SK-N-SH (cell line): ENCODE data around the gene STAT5B. TPM values are rescaled to one million over a fixed set of nuclear protein-coding genes. Genes with fewer than 3 reads are reported as not detected.

Experiments
- CTCF ChIA-PET: fragments of 300-600, 350-600 bp; formaldehyde crosslinking; extraction: SDS; loops from one replicate; lab custom pipeline; 2021; lab: Yijun Ruan, JAX
- POLR2A ChIA-PET: fragments of 350-600 bp; sonication (Branson Sonifier 250); formaldehyde crosslinking; extraction: SDS; loops from one replicate; lab custom pipeline; 2020; ENCODE audit warnings: antibody characterized with exemption, inconsistent platforms; lab: Yijun Ruan, JAX
- DNase-seq: peaks from one replicate; pipeline ENCODE4 v3.0.0; 2012
- H2AFZ ChIP-seq: fragments of 200-600 bp; sonication (generic); 2 replicates; pipeline ENCODE4 v1.8.1; 2016; ENCODE audit warnings: antibody characterized with exemption, mild to moderate bottlenecking, low read depth
- H3F3A ChIP-seq: fragments of 200-600 bp; sonication (generic); replicated peaks from 2 replicates; pipeline ENCODE3; 2016; ENCODE audit warnings: antibody characterized with exemption, mild to moderate bottlenecking; ENCODE audit not compliant: insufficient read depth
- H3K27ac ChIP-seq, 2 experiments: fragments of 200-500 bp in 1 of 2; fragments of 200-600 bp in 1 of 2; sonication (Bioruptor generic) in 1 of 2; sonication (generic), shearing (Covaris generic) in 1 of 2; 2 replicates each; pipeline versions ENCODE4 v1.5.1 to v1.6.1; 2014 to 2016; ENCODE audit warnings: low read depth in 2 of 2, inconsistent platforms in 1 of 2, low read length in 1 of 2, mild to moderate bottlenecking in 1 of 2, mixed read lengths in 1 of 2
- H3K27me3 ChIP-seq: fragments of 200-600 bp; sonication (generic), shearing (Covaris generic); 2 replicates; pipeline ENCODE4 v1.6.1; 2016; ENCODE audit warnings: mixed run types; ENCODE audit not compliant: insufficient read depth
- H3K36me3 ChIP-seq, 2 experiments: fragments of 200-500 bp in 1 of 2; fragments of 200-600 bp in 1 of 2; sonication (Bioruptor generic) in 1 of 2; sonication (generic) in 1 of 2; replicated peaks in 1 of 2; 2 replicates each; pipeline versions ENCODE3 to v1.5.1; 2014 to 2016; ENCODE audit warnings: low read length in 1 of 2, mild to moderate bottlenecking in 1 of 2; ENCODE audit not compliant: insufficient read depth in 2 of 2, control insufficient read depth in 1 of 2
- H3K4me1 ChIP-seq, 2 experiments: fragments of 200-500 bp in 1 of 2; fragments of 200-600 bp in 1 of 2; sonication (Bioruptor generic) in 1 of 2; sonication (generic), shearing (Covaris generic) in 1 of 2; 2 replicates each; pipeline versions ENCODE4 v1.5.1 to v1.6.1; 2014 to 2016; ENCODE audit warnings: low read depth in 1 of 2, low read length in 1 of 2, mixed run types in 1 of 2; ENCODE audit not compliant: insufficient read depth in 2 of 2, control insufficient read depth in 1 of 2
- H3K4me2 ChIP-seq: fragments of 200-600 bp; sonication (generic), shearing (Covaris generic); 2 replicates; pipeline ENCODE4 v1.6.1; 2017; ENCODE audit warnings: mixed run types
- H3K4me3 ChIP-seq, 2 experiments: fragments of 200-500 bp in 1 of 2; fragments of 200-600 bp in 1 of 2; sonication (Bioruptor generic) in 1 of 2; sonication (generic), shearing (Covaris generic) in 1 of 2; 2 replicates each; pipeline versions ENCODE4 v1.5.1 to v1.8.1; 2014 to 2016; ENCODE audit warnings: low read depth in 2 of 2, inconsistent platforms in 1 of 2, low read length in 1 of 2, mild to moderate bottlenecking in 1 of 2, mixed read lengths in 1 of 2, moderate library complexity in 1 of 2
- H3K79me2 ChIP-seq: fragments of 200-600 bp; sonication (generic); 2 replicates; pipeline ENCODE4 v1.8.1; 2017; ENCODE audit warnings: mild to moderate bottlenecking; ENCODE audit not compliant: insufficient read depth
- H3K9ac ChIP-seq: fragments of 200-600 bp; sonication (generic); 2 replicates; pipeline ENCODE4 v1.6.1; 2017; ENCODE audit warnings: mixed run types
- H3K9me2 ChIP-seq: fragments of 200-600 bp; sonication (generic); 2 replicates; pipeline ENCODE4 v1.6.1; 2017; ENCODE audit warnings: mixed run types
- H3K9me3 ChIP-seq: fragments of 200-600 bp; sonication (generic); 2 replicates; pipeline ENCODE4 v1.6.1; 2017; ENCODE audit warnings: mixed run types, mild to moderate bottlenecking, moderate library complexity
- H4K20me1 ChIP-seq: fragments of 200-600 bp; sonication (generic); 2 replicates; pipeline ENCODE4 v1.6.1; 2017; ENCODE audit warnings: mild to moderate bottlenecking, mixed run types; ENCODE audit not compliant: insufficient read depth
- FOSL2 ChIP-seq: IDR thresholded peaks from 2 replicates; pipeline ENCODE4 v1.4.0; 2012; ENCODE audit warnings: low read depth, mild to moderate bottlenecking, moderate library complexity, borderline replicate concordance
- FOXJ3 ChIP-seq: sonication (generic); formaldehyde crosslinking; IDR thresholded peaks from 2 replicates; pipeline ENCODE4 v1.5.1; 2020; ENCODE audit warnings: mild to moderate bottlenecking, missing genetic modification reagents
- GABPA ChIP-seq: IDR thresholded peaks from 2 replicates; pipeline ENCODE4 v1.4.0; 2012; ENCODE audit warnings: low read depth, mild to moderate bottlenecking
- MXI1 ChIP-seq: IDR thresholded peaks from 2 replicates; pipeline ENCODE4 v1.6.1; 2012; ENCODE audit warnings: mild to moderate bottlenecking, low read depth, low read length, improper control_type of control experiment
- NFIC ChIP-seq: IDR thresholded peaks from 2 replicates; pipeline ENCODE4 v1.4.0; 2012; ENCODE audit warnings: borderline replicate concordance
- REST ChIP-seq: IDR thresholded peaks from 2 replicates; pipeline ENCODE4 v1.6.1; 2012; ENCODE audit warnings: mild to moderate bottlenecking, low read depth, low read length, moderate library complexity
- SMC3 ChIP-seq: IDR thresholded peaks from 2 replicates; pipeline ENCODE4 v1.6.1; 2012; ENCODE audit warnings: low read depth, low read length, improper control_type of control experiment
- YY1 ChIP-seq: IDR thresholded peaks from 2 replicates; pipeline ENCODE4 v1.4.0; 2012; ENCODE audit warnings: low read depth, mild to moderate bottlenecking
- WGBS: methylation state at CpG from one replicate; pipeline ENCODE4 v1.1.6; 2017; ENCODE audit warnings: low lambda C conversion rate; 5-methylcytosine and 5-hydroxymethylcytosine counted together
- polyA plus RNA-seq, 3 experiments: library from polyadenylated mRNA; depleted of rRNA; stranded (reverse); fragments of >200 nt; gene quantifications; 2 replicates each; pipeline ENCODE4 v1.2.3, GENCODE V29; 2012
- TF ChIP-seq, protein P1 (sequence below): fragments of 200-600 bp; sonication (generic); IDR thresholded peaks from 2 replicates; pipeline ENCODE4 v1.6.1; 2017; ENCODE audit warnings: antibody characterized with exemption, mild to moderate bottlenecking, moderate library complexity

STAT5B gene
- polyA plus RNA-seq, 1 of the 3 experiments (the other 2 are of a cell fraction) = 23.6 TPM

DNA sequence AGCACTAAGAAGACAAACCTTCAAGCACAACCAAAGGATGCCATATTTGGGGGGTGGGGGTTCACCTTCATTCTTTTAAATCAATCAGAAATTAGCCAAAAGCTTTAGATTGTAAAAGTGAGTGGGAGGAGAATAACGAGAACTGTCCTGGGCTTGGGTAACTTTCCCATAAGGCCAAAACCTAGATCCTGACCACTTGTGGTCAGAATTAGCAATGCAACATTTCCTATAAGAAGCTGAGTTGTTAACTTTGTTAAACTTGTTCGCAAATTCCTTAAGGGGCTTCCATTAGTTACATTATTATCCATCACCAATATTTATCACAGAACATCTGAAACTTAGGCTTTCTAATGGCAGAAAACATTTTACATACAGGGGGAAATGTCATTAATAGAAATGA, 25.1 kb downstream of the STAT5B start:
- Histone ChIP-seq H3K79me2 (peaks cover 71% of the 10 kb centered on the region), H3K27ac (no peak overlapping the region), H3K36me3 (peaks cover 0 to 6% of the 10 kb centered on the region in 2 experiments), H3K4me2 (no peak overlapping the region), H2AFZ (no peak overlapping the region), H3K4me3 (no peak overlapping the region), H3K4me1 (peaks cover 8 to 11% of the 10 kb centered on the region in 2 experiments; a peak in 3 of 4 replicates), H3F3A (peaks cover 20% of the 10 kb centered on the region), H4K20me1 (no peaks in the 10 kb centered on the region), H3K9me2 (no peaks in the 10 kb centered on the region), H3K9ac (no peak overlapping the region), H3K9me3 (no peaks in the 10 kb centered on the region), H3K27me3 (no peaks in the 10 kb centered on the region)
- WGBS = 77% methylated on average over 2 of the region's 2 CpGs
- CTCF ChIA-PET = interaction anchor here (1.0 to 2.4 kb wide), 4 partner anchors 10 to 67 kb away, joined by 3 to 9 read pairs (median 4); no protein-coding TSS in a partner anchor
- no peak for TF ChIP-seq FOSL2
- no peak for TF ChIP-seq REST
- no peak for TF ChIP-seq NFIC
- TF ChIP-seq, protein P1, sequence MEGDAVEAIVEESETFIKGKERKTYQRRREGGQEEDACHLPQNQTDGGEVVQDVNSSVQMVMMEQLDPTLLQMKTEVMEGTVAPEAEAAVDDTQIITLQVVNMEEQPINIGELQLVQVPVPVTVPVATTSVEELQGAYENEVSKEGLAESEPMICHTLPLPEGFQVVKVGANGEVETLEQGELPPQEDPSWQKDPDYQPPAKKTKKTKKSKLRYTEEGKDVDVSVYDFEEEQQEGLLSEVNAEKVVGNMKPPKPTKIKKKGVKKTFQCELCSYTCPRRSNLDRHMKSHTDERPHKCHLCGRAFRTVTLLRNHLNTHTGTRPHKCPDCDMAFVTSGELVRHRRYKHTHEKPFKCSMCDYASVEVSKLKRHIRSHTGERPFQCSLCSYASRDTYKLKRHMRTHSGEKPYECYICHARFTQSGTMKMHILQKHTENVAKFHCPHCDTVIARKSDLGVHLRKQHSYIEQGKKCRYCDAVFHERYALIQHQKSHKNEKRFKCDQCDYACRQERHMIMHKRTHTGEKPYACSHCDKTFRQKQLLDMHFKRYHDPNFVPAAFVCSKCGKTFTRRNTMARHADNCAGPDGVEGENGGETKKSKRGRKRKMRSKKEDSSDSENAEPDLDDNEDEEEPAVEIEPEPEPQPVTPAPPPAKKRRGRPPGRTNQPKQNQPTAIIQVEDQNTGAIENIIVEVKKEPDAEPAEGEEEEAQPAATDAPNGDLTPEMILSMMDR = peak; percentile 43
- no peak for TF ChIP-seq SMC3
- TF ChIP-seq MXI1 = no peak
- DNase-seq = no peak
- POLR2A ChIA-PET = no interaction called here

DNA sequence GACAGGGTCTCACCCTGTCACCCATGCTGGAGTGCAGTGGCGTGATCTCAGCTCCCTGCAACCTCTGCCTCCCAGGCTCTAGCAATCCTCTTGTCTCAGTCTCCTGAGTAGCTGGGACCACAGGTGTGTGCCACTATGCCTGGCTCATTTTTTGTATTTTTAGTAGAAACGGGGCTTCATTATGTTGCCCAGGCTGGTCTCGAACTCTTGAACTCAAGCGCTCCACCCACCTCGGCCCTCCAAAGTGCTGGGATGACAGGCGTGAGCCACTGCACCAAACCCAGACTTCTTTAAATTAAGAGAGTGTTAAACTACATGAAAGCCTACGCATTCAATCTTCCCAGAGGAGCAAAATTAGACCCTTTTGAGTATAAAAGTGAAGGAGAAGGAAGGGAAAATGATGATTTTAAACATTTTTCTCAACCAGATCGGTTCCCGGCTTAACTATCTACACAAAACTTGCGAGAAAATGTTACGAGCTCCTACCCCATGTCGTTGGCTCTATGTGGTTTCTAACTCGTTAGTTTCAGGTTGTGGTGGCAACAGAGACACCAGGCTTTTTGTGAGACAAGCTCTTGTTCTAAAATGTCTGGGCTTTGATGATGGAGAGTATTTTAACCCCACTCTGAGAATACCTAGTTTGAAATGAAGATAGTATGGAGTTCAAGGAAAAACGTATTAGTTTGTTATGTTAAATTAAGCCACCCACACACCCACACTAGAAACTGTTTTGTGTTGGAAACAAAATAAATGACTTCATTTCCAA, 26.3 kb downstream of the STAT5B start:
- Histone ChIP-seq H3K36me3 (peaks cover 0 to 6% of the 10 kb centered on the region in 2 experiments), H3K4me3 (no peak overlapping the region), H3K27me3 (no peaks in the 10 kb centered on the region), H4K20me1 (no peaks in the 10 kb centered on the region)
- TF ChIP-seq YY1 = no peak
- TF ChIP-seq FOXJ3 (CRISPR knock-in tag) = no peak
- TF ChIP-seq GABPA = no peak
- TF ChIP-seq, all 33 proteins: peak for 0
- H3K79me2 ChIP-seq = peaks cover 72% of the 10 kb centered on the region
- CTCF ChIA-PET = interaction anchor here (2.4 to 2.5 kb wide), 2 partner anchors 21 to 28 kb away, joined by 8 to 9 read pairs; no protein-coding TSS in a partner anchor
- H3F3A ChIP-seq = peaks cover 20% of the 10 kb centered on the region
- no peak overlapping the region for H3K4me2 ChIP-seq
- no peak overlapping the region for H2AFZ ChIP-seq
- H3K9ac ChIP-seq = no peak overlapping the region
- 95% methylated on average over 14 of the region's 14 CpGs for WGBS
- POLR2A ChIA-PET = interaction anchor here (0.6 to 1.9 kb wide), 3 partner anchors 8 to 373 kb away, joined by 3 to 6 read pairs (median 4); no protein-coding TSS in a partner anchor
- H3K9me2 ChIP-seq = no peaks in the 10 kb centered on the region
- DNase-seq = no peak
- no peaks in the 10 kb centered on the region for H3K9me3 ChIP-seq
- H3K27ac ChIP-seq = no peak overlapping the region; a peak in 1 of 4 replicates
- peaks cover 8 to 11% of the 10 kb centered on the region in 2 experiments; a peak in 3 of 4 replicates for H3K4me1 ChIP-seq
